Skin epidermis (tissue), 12 donors: ENCODE data around the gene ZNF428.
"Not testable (repeated sequence)": the region's sequence is repeated elsewhere in the genome, so short reads cannot be mapped to it uniquely, and the experiment has no call there.

Source experiments
- H3K27ac ChIP-seq, 21 experiments: fragments of 200-600 bp; sonication (generic) in 11 of 21; one replicate each; pipeline ENCODE4 v1.5.0; 2020; ENCODE audit warnings: mild to moderate bottlenecking in 3 of 21, inconsistent platforms in 2 of 21, moderate library complexity in 2 of 21
- H3K4me3 ChIP-seq, 7 experiments: fragments of 200-600 bp; sonication (generic) in 2 of 7; one replicate each; pipeline ENCODE4 v1.5.0; 2020; ENCODE audit warnings: inconsistent platforms in 2 of 7, mild to moderate bottlenecking in 2 of 7, moderate library complexity in 1 of 7

ZNF428 gene, protein sequence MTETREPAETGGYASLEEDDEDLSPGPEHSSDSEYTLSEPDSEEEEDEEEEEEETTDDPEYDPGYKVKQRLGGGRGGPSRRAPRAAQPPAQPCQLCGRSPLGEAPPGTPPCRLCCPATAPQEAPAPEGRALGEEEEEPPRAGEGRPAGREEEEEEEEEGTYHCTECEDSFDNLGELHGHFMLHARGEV

DNA sequence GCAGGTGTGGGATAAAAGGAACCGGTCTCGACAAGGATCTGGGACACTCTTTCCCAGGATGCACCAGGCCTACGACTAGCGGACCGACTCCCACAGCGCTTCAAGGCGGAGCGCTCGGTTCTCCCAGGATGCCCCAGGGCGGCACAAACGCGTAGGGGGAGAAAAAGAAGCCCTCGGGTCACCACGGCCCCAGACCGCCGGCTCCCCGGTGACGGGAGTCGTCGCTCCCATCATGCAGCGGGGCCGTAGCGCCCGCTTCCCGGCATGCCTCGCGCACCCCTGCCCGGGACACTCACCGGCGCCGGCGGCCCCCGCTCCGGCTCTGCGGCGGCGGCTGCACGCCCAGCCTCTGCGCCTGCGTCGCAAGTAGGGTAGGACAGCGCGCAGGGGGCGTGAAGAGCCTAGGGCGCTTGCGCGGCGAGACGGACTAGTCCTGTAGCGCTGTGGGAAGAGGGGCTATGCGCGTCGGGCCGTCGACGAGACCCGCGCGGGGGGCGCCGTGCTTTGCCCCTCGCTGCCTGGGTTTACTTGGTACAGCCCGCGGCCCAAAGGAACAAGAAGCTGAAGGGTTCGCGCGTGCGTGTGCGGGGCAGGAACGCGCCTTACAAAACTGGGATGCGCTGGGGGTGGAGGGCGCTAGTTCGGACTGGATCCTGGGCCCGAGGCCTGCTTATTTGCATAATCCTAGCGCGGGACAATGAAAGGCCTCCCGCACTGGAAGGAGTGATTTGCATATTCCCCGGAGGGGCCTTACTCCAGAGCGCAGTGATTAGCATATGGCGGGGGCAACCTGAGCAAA lies at the start of gene ZNF428:
Gene ZNF428, minus strand, starts transcription at position 368 of the 799 bp plus-strand sequence. CDS start 5,325 bp downstream, outside the sequence.
- Histone ChIP-seq H3K4me3 (peak within 1 kb of the TSS; percentile 52 to 86 (median 63)), H3K27ac (peak within 1 kb of the TSS; percentile 59 to 97 (median 92))

- peak overlapping the region; percentile 79 to 95 (median 89) for H3K27ac ChIP-seq
Observed at GRCh38 chr19:43668406-43669109, 49.1 kb upstream of the ZNF428 start.

GRCh38 chr19:43667876-43668405 lies 48.5 kb upstream of the ZNF428 start:
- peak overlapping the region in 13 of 21 experiments; percentile 9 to 94 (median 55) for H3K27ac ChIP-seq
- H3K4me3 ChIP-seq = peak overlapping the region; percentile 3 to 54 (median 45)

More at GRCh38 chr19:43668406-43669109, 49.1 kb upstream of the ZNF428 start:
- peak overlapping the region; percentile 45 to 70 (median 52) for H3K4me3 ChIP-seq

DNA sequence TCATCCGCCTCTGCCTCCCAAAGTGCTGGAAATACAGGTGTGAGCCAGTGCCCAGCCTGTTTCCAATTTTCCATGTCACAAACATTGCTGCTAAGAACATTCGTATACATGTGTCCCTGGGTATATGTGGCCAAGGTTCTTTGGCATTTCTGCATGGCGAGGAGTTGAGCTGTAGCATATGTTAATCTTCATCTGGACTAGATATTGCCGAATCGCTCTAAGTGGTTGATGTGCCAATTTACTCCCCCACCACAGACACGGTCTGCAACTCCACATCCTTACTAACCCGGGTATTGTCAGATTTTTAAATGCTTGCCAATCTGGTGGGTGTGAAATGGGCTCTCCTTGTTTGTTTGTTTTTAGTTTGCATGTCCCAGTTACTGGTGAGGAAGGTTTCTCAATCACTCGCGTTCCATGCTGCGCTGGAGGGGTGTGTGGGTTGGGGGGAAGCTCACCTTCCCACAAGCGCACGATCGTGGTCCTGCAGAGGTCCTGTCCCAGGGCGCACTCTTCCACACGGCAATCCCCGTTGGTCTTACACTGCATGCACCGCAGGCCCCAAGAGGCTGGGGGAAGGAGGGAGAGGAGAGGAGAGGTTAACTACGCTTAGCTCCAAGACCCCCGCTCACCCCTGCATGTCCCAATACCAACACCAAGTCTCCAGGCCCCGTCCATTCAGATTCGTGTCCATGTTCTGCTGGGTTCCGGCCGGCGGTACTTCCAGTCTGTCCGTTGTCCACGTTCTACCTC lies 47.9 kb upstream of the ZNF428 start:
- Histone ChIP-seq H3K27ac (peak overlapping the region in 12 of 21 experiments; percentile 9 to 93 (median 48)), H3K4me3 (peak overlapping the region; percentile 3 to 54 (median 45))

- peak overlapping the region in 3 of 21 experiments; percentile 22 to 47 (median 47) for H3K27ac ChIP-seq
- no peak overlapping the region for H3K4me3 ChIP-seq
Observed at GRCh38 chr19:43664018-43664417, 44.6 kb upstream of the ZNF428 start.

DNA sequence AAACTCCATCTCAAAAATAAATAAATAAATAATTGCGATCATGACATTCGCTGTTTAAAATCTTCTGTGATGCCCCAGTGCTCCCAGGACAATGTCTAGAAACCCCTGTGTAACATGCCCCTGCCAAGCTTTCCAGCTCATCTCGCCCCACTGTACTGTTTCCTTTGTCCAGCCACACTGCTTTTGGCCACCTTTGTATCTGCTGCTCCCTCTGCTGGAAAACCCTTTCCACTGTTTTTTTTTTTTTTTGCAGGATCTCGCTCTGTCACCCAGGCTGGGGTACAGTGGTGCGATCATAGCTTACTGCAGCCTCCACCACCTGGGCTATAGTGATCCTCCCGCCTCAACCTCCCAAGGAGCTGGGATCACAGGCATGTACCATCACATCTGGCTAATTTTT lies 43.1 kb upstream of the ZNF428 start:
- no peak overlapping the region for H3K27ac ChIP-seq
- no peak overlapping the region for H3K4me3 ChIP-seq

DNA sequence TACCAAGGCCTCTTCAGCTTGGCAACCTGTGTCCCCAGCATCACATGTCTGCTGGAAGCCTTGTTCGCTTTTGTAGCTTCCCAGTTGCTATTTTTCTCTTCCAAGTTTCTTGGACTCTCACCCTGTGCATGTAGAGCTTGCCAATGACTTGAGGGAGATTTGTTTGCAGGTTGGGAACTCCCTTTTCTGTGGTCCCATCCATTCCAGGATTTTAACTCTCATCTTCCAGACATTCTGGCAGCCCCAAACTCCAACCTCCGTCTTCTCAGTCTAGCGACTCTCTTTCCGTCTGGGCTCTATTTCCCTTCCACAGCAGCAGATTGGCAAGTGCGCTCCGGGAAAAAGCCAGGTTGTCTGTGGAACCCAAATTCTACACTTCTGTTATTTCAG lies 41.5 kb upstream of the ZNF428 start:
- H3K4me3 ChIP-seq = no peak overlapping the region
- no peak overlapping the region for H3K27ac ChIP-seq

GRCh38 chr19:43660301-43660970 lies 41.0 kb upstream of the ZNF428 start:
- H3K27ac ChIP-seq = no peak overlapping the region
- H3K4me3 ChIP-seq = no peak overlapping the region

GRCh38 chr19:43658494-43658893 lies 39.1 kb upstream of the ZNF428 start:
- H3K27ac ChIP-seq = no peak overlapping the region

DNA sequence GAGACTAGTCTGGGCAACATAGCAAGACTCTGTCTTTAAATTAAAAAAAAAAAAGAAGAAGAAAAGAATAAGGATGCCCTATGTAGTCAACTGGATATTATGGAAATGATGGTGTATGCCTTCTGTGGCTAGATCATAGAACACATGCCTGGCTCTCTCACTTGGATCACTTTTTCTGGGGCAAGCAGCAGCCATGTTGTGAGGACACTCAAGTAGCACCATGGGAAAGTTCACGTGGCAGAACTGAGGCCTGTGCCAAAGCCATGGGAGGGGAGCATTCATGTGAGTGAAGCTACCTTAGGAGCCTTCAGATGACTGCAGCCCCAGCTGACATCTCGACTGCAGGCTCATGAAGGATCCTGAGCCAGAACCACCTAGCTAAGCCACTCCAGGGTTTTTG lies 38.6 kb upstream of the ZNF428 start:
- Histone ChIP-seq H3K4me3 (no peak overlapping the region), H3K27ac (no peak overlapping the region)

More at GRCh38 chr19:43658494-43658893, 39.1 kb upstream of the ZNF428 start:
- H3K4me3 ChIP-seq = no peak overlapping the region

- no peak overlapping the region for H3K27ac ChIP-seq
- H3K4me3 ChIP-seq = no peak overlapping the region
Observed at GRCh38 chr19:43656436-43656835, 37.0 kb upstream of the ZNF428 start.

GRCh38 chr19:43652546-43652874 lies 33.1 kb upstream of the ZNF428 start:
- no peak overlapping the region for H3K27ac ChIP-seq
- no peak overlapping the region for H3K4me3 ChIP-seq

- H3K27ac ChIP-seq = peak overlapping the region in 1 of 21 experiments; percentile 14
- no peak overlapping the region for H3K4me3 ChIP-seq
Observed at GRCh38 chr19:43651758-43652545, 32.5 kb upstream of the ZNF428 start.

DNA sequence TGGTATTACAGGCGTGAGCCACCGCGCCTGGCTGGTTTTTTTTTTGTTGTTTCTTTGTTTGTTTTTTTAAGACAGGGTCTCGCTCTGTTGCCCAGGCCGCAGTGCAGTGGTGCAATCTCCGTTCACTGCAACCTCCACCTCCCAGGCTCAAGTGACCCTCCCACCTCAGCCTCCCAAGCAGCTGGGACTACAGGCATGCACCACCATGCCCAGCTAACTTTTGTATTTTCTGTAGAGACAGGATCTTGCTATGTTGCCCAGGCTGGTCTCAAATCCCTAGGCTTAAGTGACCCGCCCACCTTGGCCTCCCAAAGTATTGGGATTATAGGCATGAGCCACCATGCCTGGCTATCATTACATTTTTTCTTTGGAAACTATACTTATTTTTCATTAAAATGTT lies 30.8 kb upstream of the ZNF428 start:
- not testable (repeated sequence) for H3K27ac ChIP-seq, H3K4me3 ChIP-seq

DNA sequence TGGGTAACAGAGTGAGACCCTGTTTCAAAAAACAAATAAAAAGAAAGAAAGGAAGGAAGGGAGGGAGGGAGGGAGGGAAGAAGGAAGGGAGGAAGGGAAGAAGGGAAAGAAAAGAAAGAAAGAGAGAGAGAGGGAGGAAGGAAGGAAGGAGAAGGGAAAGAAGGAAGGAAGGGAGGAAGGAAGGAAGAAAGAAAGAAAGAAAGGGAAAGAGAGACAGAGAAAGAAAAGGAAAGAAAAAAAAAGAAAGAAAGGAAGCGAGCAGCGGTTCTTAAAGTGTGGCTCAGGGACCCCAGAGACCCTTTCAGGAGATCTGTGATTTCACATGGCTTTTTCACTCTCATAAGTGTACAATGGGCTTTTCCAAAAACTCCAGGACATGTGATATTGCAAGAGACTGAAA lies 30.1 kb upstream of the ZNF428 start:
- H3K27ac ChIP-seq = peak overlapping the region in 1 of 21 experiments; percentile 32

GRCh38 chr19:43648633-43649032 lies 29.2 kb upstream of the ZNF428 start:
- Histone ChIP-seq H3K27ac (no peak overlapping the region), H3K4me3 (no peak overlapping the region)

More for the DNA sequence above, 30.1 kb upstream of the ZNF428 start:
- no peak overlapping the region for H3K4me3 ChIP-seq

GRCh38 chr19:43644181-43644580 lies 24.8 kb upstream of the ZNF428 start:
- no peak overlapping the region for H3K27ac ChIP-seq
- H3K4me3 ChIP-seq = no peak overlapping the region

GRCh38 chr19:43643326-43643725 lies 23.9 kb upstream of the ZNF428 start:
- H3K27ac ChIP-seq = no peak overlapping the region
- no peak overlapping the region for H3K4me3 ChIP-seq
